GM18517 (cell line): ENCODE results near the gene NT5DC2.
"Not testable (repeated sequence)": the region's sequence is repeated elsewhere in the genome, so short reads cannot be mapped to it uniquely, and the experiment has no call there.

Experiments
- ATAC-seq: cut with Tn5 transposase; IDR thresholded peaks from one replicate; pipeline ENCODE4 v1.9.1; 2021; ENCODE audit warnings: mild to moderate bottlenecking, moderate library complexity; ENCODE audit not compliant: unreplicated experiment

The NT5DC2 gene

GRCh38 chr3:52537726-52538421 is 4.2 kb upstream of the NT5DC2 start:
- no peak for ATAC-seq

- no peak for ATAC-seq
Observed at GRCh38 chr3:52537165-52537620, 3.5 kb upstream of the NT5DC2 start.

- ATAC-seq, result peak; percentile 75
Observed at GRCh38 chr3:52536369-52537164, 2.9 kb upstream of the NT5DC2 start, which contains the start of gene UQCC5. TSS of gene UQCC5 (plus strand) at chr3:52536605. CDS start at chr3:52536756, 151 bp downstream.

GRCh38 chr3:52536112-52536368 is 2.4 kb upstream of the NT5DC2 start:
- no peak for ATAC-seq

- no peak for ATAC-seq
Observed at GRCh38 chr3:52535411-52536111, 1.9 kb upstream of the NT5DC2 start.

- ATAC-seq, result no peak
Observed at GRCh38 chr3:52534281-52535183, 875 bp upstream of the NT5DC2 start.

- ATAC-seq, result no peak
Observed at GRCh38 chr3:52532838-52533622, 627 bp downstream of the NT5DC2 start.

- ATAC-seq, result no peak
Observed at GRCh38 chr3:52532517-52532837, 1.2 kb downstream of the NT5DC2 start.

GRCh38 chr3:52531860-52532516 is 1.7 kb downstream of the NT5DC2 start:
- no peak for ATAC-seq

- no peak for ATAC-seq
Observed at GRCh38 chr3:52530918-52531826, 2.5 kb downstream of the NT5DC2 start.

- ATAC-seq, result no peak
Observed at GRCh38 chr3:52529376-52530333, 4.0 kb downstream of the NT5DC2 start.

GRCh38 chr3:52528586-52529375 is 4.9 kb downstream of the NT5DC2 start:
- no peak for ATAC-seq

- ATAC-seq, result no peak
Observed at GRCh38 chr3:52527732-52528585, 5.7 kb downstream of the NT5DC2 start.

GRCh38 chr3:52527039-52527731 is 6.5 kb downstream of the NT5DC2 start:
- no peak for ATAC-seq

- not testable (repeated sequence) for ATAC-seq
Observed at GRCh38 chr3:52526671-52527038, 7.0 kb downstream of the NT5DC2 start.
